RWPE2 (cell line): ENCODE data around the gene MINAR1.
"Not testable (repeated sequence)": the region's sequence is repeated elsewhere in the genome, so short reads cannot be mapped to it uniquely, and the experiment has no call there.

Experiments used
- ATAC-seq: fragments of 200-7000 bp; cut with Tn5 transposase; 3 replicates; pipeline ENCODE4 v1.9.1; 2021; ENCODE audit warnings: low read depth
- DNase-seq: peaks from one replicate; pipeline ENCODE4 v3.0.0-alpha.2; 2020; ENCODE audit warnings: low spot score
- H3K27ac ChIP-seq: fragments of 450-650 bp; 2 replicates; pipeline ENCODE4 v1.5.1; 2017; ENCODE audit warnings: mild to moderate bottlenecking; ENCODE audit not compliant: poor library complexity, severe bottlenecking
- H3K27me3 ChIP-seq: fragments of 250-450 bp; sonication (Bioruptor Pico); 2 replicates; pipeline ENCODE4 v1.5.1; 2021; ENCODE audit warnings: mild to moderate bottlenecking, moderate library complexity; ENCODE audit not compliant: insufficient read depth, poor library complexity, severe bottlenecking
- H3K36me3 ChIP-seq: fragments of 250-450 bp; sonication (Bioruptor Pico); 2 replicates; pipeline ENCODE4 v1.5.1; 2020; ENCODE audit warnings: low read depth, mild to moderate bottlenecking, moderate library complexity
- H3K4me1 ChIP-seq: fragments of 250-450 bp; sonication (Bioruptor Pico); 2 replicates; pipeline ENCODE4 v1.5.1; 2021; ENCODE audit warnings: mild to moderate bottlenecking, moderate library complexity; ENCODE audit not compliant: insufficient read depth, poor library complexity, severe bottlenecking
- H3K4me3 ChIP-seq: fragments of 250-450 bp; sonication (Bioruptor Pico); 2 replicates; pipeline ENCODE4 v1.5.1; 2021; ENCODE audit warnings: mild to moderate bottlenecking, moderate library complexity; ENCODE audit not compliant: severe bottlenecking
- H3K9me3 ChIP-seq: fragments of 250-450 bp; sonication (Bioruptor Pico); 2 replicates; pipeline ENCODE4 v1.5.1; 2021; ENCODE audit warnings: mild to moderate bottlenecking, moderate library complexity; ENCODE audit not compliant: severe bottlenecking
- CTCF ChIP-seq: fragments of 450-650 bp; IDR thresholded peaks from one replicate; pipeline ENCODE4 v1.5.1; 2017; ENCODE audit warnings: mild to moderate bottlenecking, moderate library complexity; ENCODE audit not compliant: poor library complexity, severe bottlenecking

MINAR1 gene

GRCh38 chr15:79416876-79417275 lies 15.3 kb upstream of the MINAR1 start:
- ATAC-seq (no peak), DNase-seq (no peak)
- no peak overlapping the region for H3K4me3 ChIP-seq
- H3K9me3 ChIP-seq = no peaks in the 10 kb centered on the region
- peaks cover 8% of the 10 kb centered on the region for H3K27me3 ChIP-seq
- H3K27ac ChIP-seq = no peak overlapping the region
- no peaks in the 10 kb centered on the region for H3K4me1 ChIP-seq
- no peaks in the 10 kb centered on the region for H3K36me3 ChIP-seq
- no peak for TF ChIP-seq CTCF

- H3K27me3 ChIP-seq = peaks cover 8% of the 10 kb centered on the region
- DNase-seq (no peak), ATAC-seq (no peak)
- H3K9me3 ChIP-seq = no peaks in the 10 kb centered on the region
- H3K36me3 ChIP-seq = no peaks in the 10 kb centered on the region
- TF ChIP-seq CTCF = no peak
- H3K4me3 ChIP-seq = no peak overlapping the region
- no peaks in the 10 kb centered on the region for H3K4me1 ChIP-seq
- H3K27ac ChIP-seq = no peak overlapping the region
Measured at GRCh38 chr15:79418693-79419279, 13.3 kb upstream of the MINAR1 start.

- TF ChIP-seq CTCF = no peak
- H3K9me3 ChIP-seq = no peaks in the 10 kb centered on the region
- H3K4me3 ChIP-seq = no peak overlapping the region
- ATAC-seq = no peak
- peaks cover 34% of the 10 kb centered on the region for H3K27me3 ChIP-seq
- H3K36me3 ChIP-seq = no peaks in the 10 kb centered on the region
- H3K4me1 ChIP-seq = no peaks in the 10 kb centered on the region
- H3K27ac ChIP-seq = no peak overlapping the region
- DNase-seq = no peak
Measured at GRCh38 chr15:79425591-79426295, 6.4 kb upstream of the MINAR1 start.

GRCh38 chr15:79426899-79427298 lies 5.2 kb upstream of the MINAR1 start:
- H3K27ac ChIP-seq, H3K4me1 ChIP-seq, H3K36me3 ChIP-seq, ATAC-seq, H3K9me3 ChIP-seq, H3K4me3 ChIP-seq, DNase-seq: not testable (repeated sequence)
- H3K27me3 ChIP-seq = peaks cover 46% of the 10 kb centered on the region

- Histone ChIP-seq H3K9me3 (no peaks in the 10 kb centered on the region), H3K27ac (no peak overlapping the region), H3K4me1 (no peaks in the 10 kb centered on the region), H3K27me3 (peaks cover 57% of the 10 kb centered on the region), H3K36me3 (no peaks in the 10 kb centered on the region), H3K4me3 (no peak overlapping the region)
- no peak for ATAC-seq
- DNase-seq = no peak
- no peak for TF ChIP-seq CTCF
Measured at GRCh38 chr15:79427781-79428598, 4.1 kb upstream of the MINAR1 start.
